MCF 10A (cell line): ENCODE results near the gene ELOA. TPM values are rescaled to one million over a fixed set of nuclear protein-coding genes. Genes with fewer than 3 reads are reported as not detected.
"Not testable (repeated sequence)": the region's sequence is repeated elsewhere in the genome, so short reads cannot be mapped to it uniquely, and the experiment has no call there.

Experiments
- BruUV-seq: library from RNA; stranded (reverse); fragments of 400-500 nt; replicated peaks from 2 replicates; lab custom pipeline; 2021; lab: Mats Ljungman, UMichigan
- CTCF ChIA-PET: fragments of 300-600 bp; sonication (Branson Sonifier 250); formaldehyde crosslinking; extraction: SDS; loops from one replicate; lab custom pipeline; 2021; ENCODE audit warnings: antibody characterized with exemption, inconsistent platforms; lab: Yijun Ruan, JAX
- POLR2A ChIA-PET: fragments of 300-600, 350-650 bp; sonication (Branson Sonifier 250); formaldehyde crosslinking; extraction: SDS; loops from one replicate; lab custom pipeline; 2020; ENCODE audit warnings: antibody characterized with exemption, inconsistent platforms; lab: Yijun Ruan, JAX
- DNase-seq: peaks from one replicate; pipeline ENCODE4 v3.0.0-alpha.2; 2018; ENCODE audit not compliant: unreplicated experiment
- H3K27ac Mint-ChIP-seq: one replicate; pipeline ENCODE4 v1.8.0; 2022; ENCODE audit warnings: mild to moderate bottlenecking, low read depth, mixed read lengths; ENCODE audit not compliant: unreplicated experiment
- H3K27me3 Mint-ChIP-seq: one replicate; pipeline ENCODE4 v1.8.0; 2022; ENCODE audit warnings: mixed read lengths; ENCODE audit not compliant: insufficient read depth, unreplicated experiment
- H3K36me3 Mint-ChIP-seq: one replicate; pipeline ENCODE4 v1.8.0; 2022; ENCODE audit warnings: mild to moderate bottlenecking, moderate library complexity, mixed read lengths; ENCODE audit not compliant: insufficient read depth, unreplicated experiment
- H3K4me1 Mint-ChIP-seq: one replicate; pipeline ENCODE4 v1.8.0; 2022; ENCODE audit warnings: mixed read lengths; ENCODE audit not compliant: insufficient read depth, unreplicated experiment
- H3K4me3 Mint-ChIP-seq: one replicate; pipeline ENCODE4 v1.8.0; 2022; ENCODE audit warnings: mild to moderate bottlenecking, moderate library complexity, mixed read lengths; ENCODE audit not compliant: unreplicated experiment
- H3K9me3 Mint-ChIP-seq: one replicate; pipeline ENCODE4 v1.8.0; 2022; ENCODE audit warnings: mixed read lengths; ENCODE audit not compliant: unreplicated experiment
- CTCF ChIP-seq: fragments of 200-600 bp; IDR thresholded peaks from one replicate; pipeline ENCODE4 v1.8.0; 2022; ENCODE audit warnings: antibody characterized with exemption, mild to moderate bottlenecking; ENCODE audit not compliant: unreplicated experiment
- intact Hi-C: fragments of 100-400 bp; cut with micrococcal nuclease; formaldehyde crosslinking; loops from 2 replicates; pipeline ENCODE4 v1.14.1; 2022
- total RNA-seq: library from RNA; stranded (reverse); gene quantifications from 2 replicates; pipeline ENCODE4 v1.2.3, GENCODE V29; 2022

ELOA gene
- total RNA-seq, 1 experiment from 2014 or later, result 68.3 TPM

DNA sequence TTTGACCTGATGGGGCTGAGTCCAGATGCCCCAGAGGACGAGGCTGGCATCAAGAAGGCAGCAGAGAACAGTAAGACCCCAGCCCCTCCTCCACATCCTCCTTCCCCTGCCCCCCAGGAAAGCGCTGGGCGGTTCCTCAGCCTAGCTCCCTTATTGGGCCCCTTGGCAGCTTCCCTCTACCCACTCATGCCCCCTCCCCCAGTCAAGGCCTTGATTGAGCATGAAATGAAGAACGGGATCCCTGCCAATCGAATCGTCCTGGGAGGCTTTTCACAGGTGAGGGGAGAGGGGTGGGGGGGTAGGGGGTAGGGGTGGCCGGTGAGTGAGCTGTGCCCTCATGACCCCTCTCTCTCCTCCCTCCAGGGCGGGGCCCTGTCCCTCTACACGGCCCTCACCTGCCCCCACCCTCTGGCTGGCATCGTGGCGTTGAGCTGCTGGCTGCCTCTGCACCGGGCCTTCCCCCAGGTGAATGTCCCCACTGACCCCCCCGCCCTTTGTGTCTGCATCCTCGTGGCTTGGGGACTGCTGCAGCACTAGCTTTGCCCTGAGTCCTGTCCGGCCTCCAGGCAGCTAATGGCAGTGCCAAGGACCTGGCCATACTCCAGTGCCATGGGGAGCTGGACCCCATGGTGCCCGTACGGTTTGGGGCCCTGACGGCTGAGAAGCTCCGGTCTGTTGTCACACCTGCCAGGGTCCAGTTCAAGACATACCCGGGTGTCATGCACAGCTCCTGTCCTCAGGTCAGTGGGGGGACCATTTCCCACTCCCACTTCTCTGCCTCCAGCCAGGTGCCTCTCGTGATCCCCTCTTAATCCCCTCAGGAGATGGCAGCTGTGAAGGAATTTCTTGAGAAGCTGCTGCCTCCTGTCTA, 50.8 kb downstream of the ELOA start:
- intact Hi-C loops, result no loop called here
- BruUV-seq, result no TSS peak
- H3K9me3 Mint-ChIP-seq, result no peaks in the 10 kb centered on the region
- ChIA-PET POLR2A (interaction anchor here (0.5 to 17.8 kb wide), 5 partner anchors 15 to 1589 kb away, joined by 3 to 395 read pairs (median 4); partner anchors contain the start of genes PITHD1 and PNRC2), CTCF (interaction anchor here (0.5 to 1.5 kb wide), 2 partner anchors 123 kb away, joined by 3 to 5 read pairs; no protein-coding TSS in a partner anchor)
- DNase-seq, result no peak
- no peak overlapping the region for H3K27ac Mint-ChIP-seq
- TF ChIP-seq CTCF, result no peak
- peaks cover 70% of the 10 kb centered on the region for H3K36me3 Mint-ChIP-seq
- H3K4me3 Mint-ChIP-seq, result peak overlapping the region; percentile 100
- H3K4me1 Mint-ChIP-seq, result peaks cover 18% of the 10 kb centered on the region
- H3K27me3 Mint-ChIP-seq, result no peaks in the 10 kb centered on the region

GRCh38 chr1:23794732-23795182, 51.5 kb downstream of the ELOA start:
- Mint-ChIP-seq H3K36me3 (peaks cover 73% of the 10 kb centered on the region), H3K4me1 (peaks cover 14% of the 10 kb centered on the region)
- H3K4me3 Mint-ChIP-seq, intact Hi-C loops, H3K27ac Mint-ChIP-seq, H3K27me3 Mint-ChIP-seq, H3K9me3 Mint-ChIP-seq, DNase-seq: not testable (repeated sequence)
- TSS peak; percentile 10 for BruUV-seq
- ChIA-PET CTCF (interaction anchor here (0.5 kb wide), 1 partner anchor 122 kb away, joined by 3 read pairs; no protein-coding TSS in a partner anchor), POLR2A (interaction anchor here (0.6 to 17.8 kb wide), 2 partner anchors 16 to 225 kb away, joined by 4 to 395 read pairs; partner anchors contain the start of gene PITHD1)

GRCh38 chr1:23795676-23796465, 52.6 kb downstream of the ELOA start:
- H3K27me3 Mint-ChIP-seq, result no peaks in the 10 kb centered on the region
- no peaks in the 10 kb centered on the region for H3K9me3 Mint-ChIP-seq
- ChIA-PET POLR2A (interaction anchor here (0.7 to 17.8 kb wide), 2 partner anchors 17 to 630 kb away, joined by 3 to 395 read pairs; partner anchors contain the start of gene PITHD1), CTCF (interaction anchor here (0.5 to 2.3 kb wide), 4 partner anchors 8 to 120 kb away, joined by 3 to 6 read pairs (median 3); no protein-coding TSS in a partner anchor)
- H3K36me3 Mint-ChIP-seq, result peaks cover 69% of the 10 kb centered on the region
- no peak overlapping the region for H3K4me3 Mint-ChIP-seq
- H3K4me1 Mint-ChIP-seq, result peaks cover 9% of the 10 kb centered on the region
- no peak for DNase-seq
- intact Hi-C loops, result no loop called here
- no peak for TF ChIP-seq CTCF
- TSS peak; percentile 20 for BruUV-seq
- no peak overlapping the region for H3K27ac Mint-ChIP-seq

DNA sequence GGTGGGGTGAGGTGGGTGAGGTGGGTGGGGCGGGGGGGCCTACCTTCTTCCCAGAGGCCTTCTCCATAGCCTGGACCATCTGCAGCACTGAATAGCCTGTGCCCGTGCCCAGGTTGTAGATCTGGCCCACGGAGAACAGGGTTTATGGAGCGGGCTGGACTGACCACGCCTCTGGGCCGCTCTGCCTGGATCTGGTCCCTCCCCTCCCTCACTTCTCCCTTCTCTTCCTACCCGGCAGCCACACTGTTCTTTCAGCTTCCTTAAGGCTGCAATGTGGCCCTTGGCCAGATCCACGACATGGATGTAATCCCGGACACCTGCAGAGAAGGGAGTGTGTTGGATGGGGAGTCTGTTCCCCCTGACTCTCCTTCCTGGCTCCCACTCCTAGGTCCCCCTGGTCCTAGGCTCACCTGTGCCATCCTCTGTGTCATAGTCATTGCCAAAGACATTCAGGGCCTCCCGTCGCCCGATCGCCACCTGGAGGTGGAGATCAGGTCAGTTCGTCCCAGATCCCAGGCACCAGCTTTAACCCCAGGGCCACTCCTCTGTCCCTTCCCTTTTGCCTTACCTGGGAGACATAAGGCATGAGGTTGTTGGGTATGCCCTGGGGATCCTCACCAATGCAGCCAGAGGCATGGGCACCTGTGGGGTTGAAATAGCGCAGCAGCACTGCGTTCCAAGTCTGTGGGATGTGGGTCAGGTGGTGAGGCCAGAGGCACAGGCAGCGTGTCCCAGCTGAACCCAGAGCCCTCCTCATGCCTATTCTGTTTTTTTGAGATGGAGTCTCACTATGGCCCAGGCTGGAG, 53.4 kb downstream of the ELOA start:
- ChIA-PET CTCF (interaction anchor here (0.5 to 2.3 kb wide), 7 partner anchors 14 to 160 kb away, joined by 3 to 6 read pairs (median 3); no protein-coding TSS in a partner anchor), POLR2A (interaction anchor here (0.6 to 17.8 kb wide), 4 partner anchors 8 to 694 kb away, joined by 3 to 395 read pairs (median 72); partner anchors contain the start of genes HMGCL, LYPLA2 and PITHD1)
- H3K36me3 Mint-ChIP-seq, result peaks cover 61% of the 10 kb centered on the region
- DNase-seq, result peak; percentile 44
- BruUV-seq, result no TSS peak
- H3K4me1 Mint-ChIP-seq, result peaks cover 4% of the 10 kb centered on the region
- H3K27ac Mint-ChIP-seq, result no peak overlapping the region
- H3K4me3 Mint-ChIP-seq, result no peak overlapping the region
- no peak for TF ChIP-seq CTCF
- intact Hi-C loops, result no loop called here
- no peaks in the 10 kb centered on the region for H3K27me3 Mint-ChIP-seq
- no peaks in the 10 kb centered on the region for H3K9me3 Mint-ChIP-seq
